ENCODE results near the gene GLI2.
A peak's percentile ranks its signal among the peaks of the same experiment; 100 is the strongest.

GLI2 gene

DNA sequence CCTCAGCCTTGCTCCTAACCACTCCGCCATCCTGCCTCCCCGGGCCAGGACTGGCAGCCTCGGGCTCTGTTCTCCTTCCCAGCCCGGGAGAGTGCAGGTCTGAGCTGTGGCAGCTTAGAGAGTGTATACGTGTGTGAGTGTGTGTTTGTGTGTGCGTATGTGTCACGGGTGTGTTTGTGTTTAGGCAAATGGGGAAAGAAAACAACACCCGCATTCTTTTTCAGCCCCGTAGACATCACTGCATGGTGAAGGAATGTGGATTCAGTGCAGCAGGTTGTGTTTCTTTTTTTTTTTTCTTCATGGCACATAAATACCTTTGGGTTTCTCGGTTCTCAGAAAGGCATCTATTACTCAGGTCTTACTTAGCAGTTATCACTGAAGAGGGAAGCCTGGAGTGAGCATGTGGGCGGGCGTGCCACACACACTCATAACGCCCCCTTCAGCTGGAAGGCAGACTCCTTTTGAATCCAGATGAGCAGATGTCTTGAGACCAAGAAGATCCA lies 44.2 kb downstream of the GLI2 start:
- in situ Hi-C loops (cut with HindIII; ENCODE audit: low sequenced_read_pairs) = no loop called here
- peak; percentile 33 for TF ChIP-seq CTCF (IDR thresholded peaks at IDR 0.05; ENCODE audit: low read depth, low read length)
- H3K4me3 ChIP-seq (ENCODE audit: low read depth, low read length) = no peak overlapping the region

DNA sequence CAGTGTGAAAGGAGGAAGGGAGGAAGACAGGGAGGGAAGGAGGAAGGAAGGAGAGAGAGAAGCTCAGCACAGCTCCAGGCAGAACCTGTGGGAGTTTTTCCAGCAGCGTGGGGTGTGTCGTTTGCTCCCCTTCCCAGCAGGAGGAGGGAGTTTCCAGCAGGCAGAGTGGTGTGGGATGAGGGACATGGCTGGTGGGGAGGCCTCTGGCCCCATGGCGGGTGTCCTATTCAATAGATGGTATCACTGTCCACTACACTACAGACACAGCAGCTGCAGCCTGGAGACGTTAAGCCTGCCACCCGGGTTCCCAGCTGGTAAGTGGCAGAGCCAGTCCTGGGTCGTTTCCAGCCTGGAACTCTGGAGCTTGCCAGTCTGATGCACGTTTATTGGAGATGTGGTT lies 44.7 kb downstream of the GLI2 start:
- no peak for TF ChIP-seq CTCF (IDR thresholded peaks at IDR 0.05; ENCODE audit: low read depth, low read length)
- in situ Hi-C loops (cut with HindIII; ENCODE audit: low sequenced_read_pairs) = no loop called here
- no peak for DNase-seq (ENCODE audit: low read depth, low spot score)
- H3K4me3 ChIP-seq (ENCODE audit: low read depth, low read length) = no peak overlapping the region

More for the DNA sequence above, 44.2 kb downstream of the GLI2 start:
- peak; percentile 81 for DNase-seq (ENCODE audit: low read depth, low spot score)

DNA sequence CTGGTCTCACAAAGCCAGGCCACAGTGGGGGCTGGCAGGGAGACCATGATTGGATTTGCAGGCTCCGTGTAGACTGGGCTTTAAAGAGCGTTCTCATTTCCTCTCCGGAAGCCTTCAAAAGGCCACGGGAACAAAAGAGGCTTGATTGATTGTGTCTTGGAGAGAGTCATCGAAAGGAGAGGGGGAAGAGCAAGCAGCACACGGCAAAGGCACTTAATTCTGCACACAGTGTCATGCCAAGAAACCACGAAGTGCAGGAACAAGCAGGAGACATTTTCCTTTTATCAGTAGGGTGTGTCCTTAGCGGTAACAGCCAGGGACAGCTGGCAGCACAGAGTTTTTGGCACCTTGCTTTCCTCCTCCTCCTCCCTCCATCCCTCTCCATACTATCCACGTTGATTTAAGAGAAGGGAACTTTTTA lies 47.7 kb downstream of the GLI2 start:
- peak; percentile 52 for DNase-seq (ENCODE audit: low read depth, low spot score)
- no peak for TF ChIP-seq CTCF (IDR thresholded peaks at IDR 0.05; ENCODE audit: low read depth, low read length)
- in situ Hi-C loops (cut with HindIII; ENCODE audit: low sequenced_read_pairs) = no loop called here
- H3K4me3 ChIP-seq (ENCODE audit: low read depth, low read length) = no peak overlapping the region

DNA sequence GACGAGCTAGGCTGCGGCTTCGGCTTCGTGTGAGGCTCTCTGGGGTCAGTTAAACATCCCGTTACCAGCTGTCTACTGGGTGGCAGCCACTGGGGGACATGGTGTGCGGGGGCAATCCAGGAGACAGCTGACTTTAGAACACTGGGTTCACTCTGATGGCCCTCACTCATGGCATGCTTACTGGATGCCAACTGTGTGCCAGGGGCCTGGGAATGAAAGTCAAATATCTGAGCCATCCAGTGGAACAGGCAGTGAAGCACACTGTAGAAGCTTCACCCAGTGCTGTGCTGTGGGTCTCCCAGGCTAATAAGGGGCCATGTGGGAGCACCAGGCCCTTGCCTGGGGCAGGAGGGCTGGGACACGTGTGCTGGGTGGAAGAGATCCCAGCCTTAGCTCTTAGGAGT lies 48.3 kb downstream of the GLI2 start:
- in situ Hi-C loops (cut with HindIII; ENCODE audit: low sequenced_read_pairs) = no loop called here
- H3K4me3 ChIP-seq (ENCODE audit: low read depth, low read length) = no peak overlapping the region
- no peak for DNase-seq (ENCODE audit: low read depth, low spot score)
- no peak for TF ChIP-seq CTCF (IDR thresholded peaks at IDR 0.05; ENCODE audit: low read depth, low read length)
